ENCODE measurements around the gene EGFR.
A peak's percentile ranks its signal among the peaks of the same experiment; 100 is the strongest.
"Not testable (repeated sequence)": the region's sequence is repeated elsewhere in the genome, so short reads cannot be mapped to it uniquely, and the experiment has no call there.

EGFR gene

GRCh38 chr7:55013851-55014250 is 5.0 kb upstream of the EGFR start:
- no peak for DNase-seq (ENCODE audit: low spot score)

- no peak for DNase-seq (ENCODE audit: low spot score)
Observed at GRCh38 chr7:55016061-55016745, 2.6 kb upstream of the EGFR start.

GRCh38 chr7:55016746-55017090 is 2.1 kb upstream of the EGFR start:
- DNase-seq (ENCODE audit: low spot score) = no peak

- DNase-seq (ENCODE audit: low spot score) = no peak
Observed at GRCh38 chr7:55017841-55018240, 976 bp upstream of the EGFR start.

- peak; percentile 39 for DNase-seq (ENCODE audit: low spot score)
Observed at GRCh38 chr7:55019191-55019690, 424 bp downstream of the EGFR start.

- DNase-seq (ENCODE audit: low spot score) = no peak
Observed at GRCh38 chr7:55019691-55020465, 1.1 kb downstream of the EGFR start.

GRCh38 chr7:55020466-55020871 is 1.7 kb downstream of the EGFR start:
- no peak for DNase-seq (ENCODE audit: low spot score)

- no peak for DNase-seq (ENCODE audit: low spot score)
Observed at GRCh38 chr7:55021053-55021452, 2.2 kb downstream of the EGFR start.

- no peak for DNase-seq (ENCODE audit: low spot score)
Observed at GRCh38 chr7:55022002-55022985, 3.5 kb downstream of the EGFR start.

- DNase-seq (ENCODE audit: low spot score) = no peak
Observed at GRCh38 chr7:55023841-55024505, 5.2 kb downstream of the EGFR start.

- DNase-seq (ENCODE audit: low spot score) = peak; percentile 76
Observed at GRCh38 chr7:55024776-55025175, 6.0 kb downstream of the EGFR start.

GRCh38 chr7:55026086-55026790 is 7.4 kb downstream of the EGFR start:
- no peak for DNase-seq (ENCODE audit: low spot score)

- peak; percentile 65 for DNase-seq (ENCODE audit: low spot score)
Observed at GRCh38 chr7:55026867-55027490, 8.2 kb downstream of the EGFR start.

GRCh38 chr7:55028011-55028410 is 9.2 kb downstream of the EGFR start:
- DNase-seq (ENCODE audit: low spot score) = no peak

GRCh38 chr7:55030314-55030713 is 11.5 kb downstream of the EGFR start:
- no peak for DNase-seq (ENCODE audit: low spot score)

- no peak for DNase-seq (ENCODE audit: low spot score)
Observed at GRCh38 chr7:55031075-55031474, 12.3 kb downstream of the EGFR start.

GRCh38 chr7:55032069-55032699 is 13.4 kb downstream of the EGFR start:
- no peak for DNase-seq (ENCODE audit: low spot score)

GRCh38 chr7:55033236-55033846 is 14.5 kb downstream of the EGFR start:
- no peak for DNase-seq (ENCODE audit: low spot score)

GRCh38 chr7:55034776-55035175 is 16.0 kb downstream of the EGFR start:
- no peak for DNase-seq (ENCODE audit: low spot score)

- not testable (repeated sequence) for DNase-seq (ENCODE audit: low spot score)
Observed at GRCh38 chr7:55035410-55035809, 16.6 kb downstream of the EGFR start.
